HG03571 (cell line): Measurements from ENCODE around the gene MRPS35.

Experiments used
- ATAC-seq: cut with Tn5 transposase; IDR thresholded peaks from one replicate; pipeline ENCODE4 v1.9.1; 2021; ENCODE audit not compliant: unreplicated experiment

MRPS35 gene

DNA sequence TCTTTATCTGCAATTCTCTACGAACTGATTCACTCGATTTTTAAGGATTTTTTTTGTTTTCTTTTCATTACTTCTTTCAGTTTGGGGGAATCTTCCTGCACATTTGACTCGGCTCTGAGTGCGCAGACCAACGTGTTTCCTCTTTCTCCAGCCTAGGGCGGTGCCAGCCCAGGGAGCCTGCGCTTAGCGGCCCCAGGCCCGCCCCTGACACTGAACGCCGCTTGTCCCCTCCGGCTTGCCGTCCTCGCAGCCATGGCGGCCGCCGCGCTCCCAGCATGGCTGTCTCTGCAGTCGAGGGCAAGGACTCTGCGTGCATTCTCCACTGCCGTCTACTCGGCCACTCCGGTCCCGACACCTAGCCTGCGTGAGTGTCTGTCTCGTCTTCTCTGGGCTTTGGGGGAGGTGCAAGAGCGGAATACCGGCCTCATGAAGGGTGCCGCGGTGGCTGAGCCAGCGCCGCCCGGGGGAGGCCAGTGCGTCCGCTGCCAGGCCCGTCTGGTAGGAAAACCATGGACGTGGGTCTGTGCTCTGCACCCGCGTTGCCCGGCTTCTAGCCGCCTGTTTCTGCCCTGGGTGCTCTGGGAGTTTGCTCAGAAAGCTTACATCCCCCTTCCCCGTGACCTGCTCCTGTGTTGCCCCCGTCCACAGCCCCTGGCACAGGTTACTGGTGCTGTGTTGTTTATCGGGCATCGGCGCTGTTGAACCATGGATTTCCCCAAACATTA is at the start of gene MRPS35:
MRPS35 (plus strand) TSS at position 241 of the 725 bp plus-strand sequence; CDS start at position 253, 12 bp downstream.
- peak; percentile 94 for ATAC-seq

DNA sequence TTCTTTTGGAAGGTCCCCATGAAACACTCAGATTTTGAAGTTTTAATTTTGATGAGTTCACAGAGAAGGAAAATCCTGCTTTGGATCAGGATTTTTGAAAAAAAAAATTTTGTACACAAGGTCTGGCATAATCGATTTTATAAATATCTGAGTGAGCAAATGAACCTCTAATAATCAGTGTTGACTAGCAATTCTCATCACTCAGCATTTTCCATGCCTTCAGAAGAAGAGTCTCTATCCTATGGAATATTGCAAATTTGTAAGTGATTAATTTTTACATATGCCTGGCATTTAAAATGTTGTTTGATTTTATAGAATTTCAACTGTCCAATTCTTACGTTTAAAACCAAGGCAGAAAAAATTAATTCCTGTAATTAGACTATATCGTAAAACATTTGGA is 44.9 kb upstream of the MRPS35 start:
- no peak for ATAC-seq

DNA sequence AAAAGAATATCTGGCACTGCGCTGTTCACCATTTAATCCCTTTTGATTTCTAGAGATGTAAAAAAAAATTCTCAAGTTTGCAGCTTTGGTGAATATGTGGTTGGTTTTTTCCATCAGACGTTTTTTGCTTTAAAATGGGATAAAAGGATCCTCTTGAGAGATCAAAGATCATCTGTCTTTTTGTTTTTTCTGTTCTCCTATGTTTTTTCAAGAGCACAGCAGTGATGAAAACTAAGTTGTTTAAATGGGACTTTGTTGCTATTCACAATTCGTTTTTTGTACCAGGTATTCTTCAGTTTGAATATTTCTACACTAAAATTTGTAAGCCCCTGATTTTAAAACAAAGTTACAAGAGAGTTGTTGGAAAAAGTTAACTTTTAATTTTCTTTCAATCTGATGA is 44.1 kb upstream of the MRPS35 start:
- ATAC-seq = no peak

DNA sequence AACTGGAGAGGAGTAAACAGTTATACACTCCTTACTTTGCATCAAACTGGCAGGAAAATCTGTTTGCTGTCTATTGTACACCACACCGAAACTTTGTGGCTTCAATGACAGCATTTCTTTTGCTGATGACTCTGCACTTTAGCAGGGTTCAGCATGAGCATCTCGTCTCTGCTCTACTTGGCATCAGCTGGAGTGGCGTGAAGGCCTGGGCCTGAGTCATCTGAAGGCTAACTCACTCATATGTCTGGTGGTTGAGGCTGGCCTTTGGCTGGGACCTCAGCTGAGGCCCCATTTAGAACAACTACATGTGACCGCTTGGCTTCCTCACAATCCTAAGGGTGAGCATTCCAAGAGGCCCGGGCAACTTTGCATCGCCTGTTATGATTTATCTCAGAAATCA is 43.1 kb upstream of the MRPS35 start:
- ATAC-seq = no peak

DNA sequence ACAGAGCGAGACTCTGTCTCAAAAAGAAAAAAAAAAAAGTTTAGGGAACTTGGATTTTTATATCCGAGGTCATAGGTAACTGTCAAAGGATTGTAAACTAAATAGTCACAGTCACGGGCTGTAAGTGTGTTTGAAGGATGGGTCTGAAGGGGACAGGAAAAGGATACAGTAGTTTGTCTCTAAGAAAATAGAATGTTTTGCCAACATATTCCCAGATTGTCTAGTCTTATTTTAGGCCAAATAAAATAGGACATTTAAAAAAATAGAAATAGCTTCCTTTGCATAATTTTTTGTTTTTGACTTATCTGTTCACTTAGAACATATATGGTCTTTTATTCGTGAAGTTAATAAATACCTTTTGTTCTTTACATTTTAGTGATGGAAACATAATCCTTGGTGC is 38.6 kb upstream of the MRPS35 start:
- no peak for ATAC-seq

DNA sequence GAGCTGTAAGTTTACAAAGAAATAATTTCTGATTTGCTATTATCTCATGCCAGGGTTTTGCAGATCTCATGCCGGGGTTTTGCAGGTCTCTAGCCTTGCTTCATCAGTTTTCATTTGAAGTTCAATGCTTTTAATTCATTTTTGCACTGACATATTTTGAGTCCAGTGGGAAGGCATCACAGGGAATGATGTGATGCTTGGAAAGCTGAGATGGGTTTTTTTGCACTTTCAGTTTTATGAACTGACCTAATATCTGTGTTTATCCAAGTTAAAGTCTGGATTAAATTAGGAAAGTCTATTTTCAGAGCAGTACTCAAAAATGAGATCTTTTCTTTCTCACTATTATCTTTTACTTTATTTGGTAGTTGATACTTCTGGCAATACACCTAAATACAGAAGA is 38.0 kb upstream of the MRPS35 start:
- no peak for ATAC-seq

DNA sequence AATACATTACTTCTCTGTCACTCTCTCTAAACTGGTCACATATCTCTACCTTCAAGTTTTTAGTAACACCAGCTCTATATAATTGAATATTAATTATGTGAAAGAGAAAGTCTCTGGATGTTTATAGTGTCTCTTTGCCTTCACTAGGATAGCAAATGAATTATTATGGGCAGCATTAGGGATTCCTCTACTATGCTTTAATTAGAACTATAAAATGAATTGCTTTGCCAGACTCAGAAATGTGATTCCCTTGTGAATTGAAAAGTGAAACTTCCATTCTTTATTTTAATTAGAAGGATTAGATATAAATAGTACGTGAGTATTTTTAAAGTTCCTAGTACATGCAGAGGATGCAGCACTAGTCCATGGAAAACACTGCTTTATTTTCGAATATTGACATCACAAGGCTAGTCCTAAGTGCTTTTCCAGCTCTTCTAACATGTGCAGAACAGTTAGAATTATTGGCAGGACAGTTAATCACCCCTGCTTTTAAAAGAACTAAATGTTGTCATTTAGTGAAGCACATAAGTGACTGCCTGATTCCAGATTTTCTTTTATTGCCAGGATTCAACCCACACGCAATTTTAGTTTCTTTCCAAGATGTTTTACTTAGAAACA is 37.4 kb upstream of the MRPS35 start:
- no peak for ATAC-seq

DNA sequence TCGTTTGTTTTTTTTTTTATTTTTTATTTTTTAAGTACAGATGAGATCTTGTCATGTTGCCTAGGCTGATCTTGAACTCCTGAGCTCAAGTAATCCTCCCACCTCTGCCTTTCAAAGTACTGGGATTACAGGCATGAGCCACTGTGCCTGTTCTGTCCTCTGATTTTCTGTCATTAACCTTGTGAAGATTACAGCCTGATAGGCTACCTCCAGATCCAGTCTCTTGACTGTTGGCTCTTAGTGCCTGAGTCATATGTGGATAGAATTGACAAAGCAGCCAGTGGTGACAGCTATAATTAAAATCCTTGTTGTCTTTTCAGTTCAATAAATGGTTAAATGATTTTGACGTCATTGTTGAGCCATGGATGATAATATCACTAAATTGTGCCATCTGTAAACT is 35.6 kb upstream of the MRPS35 start:
- no peak for ATAC-seq

DNA sequence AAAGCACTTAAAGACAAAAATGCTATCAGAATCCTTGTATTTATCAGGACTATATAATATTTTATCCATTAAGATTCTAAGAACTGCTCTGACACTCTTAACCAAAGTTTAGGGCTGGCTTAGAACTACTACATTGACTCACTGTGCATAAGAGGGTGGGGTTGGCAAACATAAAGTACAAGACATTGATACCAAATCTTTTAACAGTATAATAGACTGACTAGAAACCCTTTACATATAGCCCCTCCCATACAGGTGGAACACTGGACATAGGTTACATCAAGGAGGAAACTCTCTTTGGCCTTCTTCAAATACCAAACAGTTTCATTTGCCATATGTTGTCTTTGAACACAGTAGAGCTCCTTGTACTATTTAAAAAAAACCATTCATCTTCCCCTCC is 30.0 kb upstream of the MRPS35 start:
- no peak for ATAC-seq

DNA sequence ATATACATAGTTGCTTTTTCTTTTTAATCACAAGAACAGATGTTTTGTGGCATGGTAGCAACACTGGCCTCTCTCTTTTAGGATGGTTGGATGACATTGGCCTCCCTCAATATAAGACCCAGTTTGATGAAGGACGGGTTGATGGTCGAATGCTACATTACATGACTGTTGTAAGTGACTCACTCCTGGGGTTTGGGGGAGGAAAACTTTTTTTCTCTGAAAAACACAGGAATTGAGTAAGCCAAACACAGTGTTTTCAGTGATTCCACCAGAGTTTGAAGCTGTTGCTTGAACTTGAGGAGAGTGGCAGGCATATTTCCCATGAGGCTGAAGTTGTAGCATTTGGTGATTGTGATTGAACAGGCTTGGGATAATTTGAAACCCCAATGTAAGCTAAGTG is 28.1 kb upstream of the MRPS35 start:
- no peak for ATAC-seq

DNA sequence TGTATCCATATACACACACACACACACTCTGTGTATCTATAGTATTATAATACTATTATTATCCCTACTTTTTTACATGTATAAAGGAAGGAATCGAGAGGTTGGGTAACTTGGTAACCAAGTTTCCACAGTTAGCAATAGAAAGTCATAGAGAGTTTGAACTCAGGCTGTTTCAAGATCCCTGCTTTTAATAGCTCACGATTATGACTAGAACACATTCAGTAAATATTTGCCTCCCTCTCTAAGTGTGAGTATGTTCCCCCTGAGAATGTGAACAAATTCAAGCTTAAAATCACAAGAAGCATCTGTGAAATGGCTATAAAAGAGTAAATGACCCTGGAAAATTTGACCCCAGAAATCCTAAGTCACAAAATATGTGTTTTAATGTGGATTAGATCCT is 25.4 kb upstream of the MRPS35 start:
- ATAC-seq = no peak

DNA sequence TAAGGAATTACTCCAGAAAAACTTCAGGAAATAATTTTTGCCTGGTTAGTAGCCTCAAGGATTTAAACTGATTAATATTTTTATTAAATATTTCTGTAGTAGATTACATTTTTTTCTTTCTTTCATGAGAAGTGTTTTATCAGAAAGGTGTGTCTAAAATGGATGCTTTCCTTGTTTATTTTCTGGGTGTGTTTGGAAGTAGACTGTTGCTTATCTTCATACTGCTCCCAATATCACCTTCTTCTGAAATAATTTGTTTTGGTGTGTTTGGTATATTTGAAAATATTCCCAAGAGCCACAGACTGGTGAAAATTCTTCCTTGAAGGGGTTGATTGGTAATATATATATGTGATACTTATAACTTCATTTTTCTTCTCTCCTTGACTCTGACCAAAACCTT is 24.5 kb upstream of the MRPS35 start:
- ATAC-seq = no peak

DNA sequence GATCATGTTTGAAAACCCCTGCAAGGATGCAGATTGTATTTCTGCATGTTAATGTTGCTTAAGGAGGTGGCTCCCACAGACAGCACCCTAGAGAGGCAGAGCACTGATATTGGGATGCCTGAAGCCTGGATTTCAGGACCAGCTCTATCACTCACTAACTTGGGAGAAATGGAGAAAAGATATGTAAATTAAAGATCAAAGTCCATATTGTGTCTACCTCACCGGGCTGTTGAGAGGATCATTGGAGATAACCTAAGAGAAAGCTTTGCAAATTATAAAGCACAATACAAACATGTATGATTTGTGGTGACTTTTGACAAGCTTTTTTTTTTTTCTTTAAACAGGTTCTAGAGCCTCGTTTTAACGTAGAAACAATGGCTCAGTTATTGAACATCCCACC is 22.0 kb upstream of the MRPS35 start:
- ATAC-seq = no peak

DNA sequence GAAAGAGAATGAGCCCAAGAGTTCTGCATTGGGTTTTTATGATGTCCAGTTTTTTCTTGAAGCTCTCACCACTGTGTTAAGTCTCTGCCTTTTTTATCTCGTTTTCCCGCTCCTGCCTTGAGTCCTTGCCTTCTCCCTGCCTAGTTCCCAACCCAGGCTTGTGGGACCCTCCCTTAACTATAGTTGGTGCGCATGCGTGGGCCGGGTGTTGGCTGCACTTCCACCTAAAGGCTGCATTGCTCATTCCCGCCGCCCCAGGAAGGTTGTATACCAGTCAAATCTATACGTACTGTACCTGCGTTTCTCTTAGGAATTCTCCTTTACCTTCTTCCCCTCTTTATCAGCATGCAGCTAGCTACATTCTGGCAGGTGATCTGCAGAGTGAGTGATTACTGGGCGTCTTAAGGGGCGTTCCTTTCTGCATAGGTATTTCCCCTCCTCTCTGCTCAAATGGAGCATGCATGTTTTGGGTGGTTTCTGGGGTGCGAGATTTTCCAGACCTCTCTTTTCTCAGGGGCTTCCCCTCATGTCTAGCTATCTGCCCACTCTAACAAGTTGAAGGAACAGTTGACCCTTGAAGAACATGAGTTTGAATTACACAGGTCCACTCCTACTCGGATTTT is 21.0 kb upstream of the MRPS35 start:
- ATAC-seq = no peak

DNA sequence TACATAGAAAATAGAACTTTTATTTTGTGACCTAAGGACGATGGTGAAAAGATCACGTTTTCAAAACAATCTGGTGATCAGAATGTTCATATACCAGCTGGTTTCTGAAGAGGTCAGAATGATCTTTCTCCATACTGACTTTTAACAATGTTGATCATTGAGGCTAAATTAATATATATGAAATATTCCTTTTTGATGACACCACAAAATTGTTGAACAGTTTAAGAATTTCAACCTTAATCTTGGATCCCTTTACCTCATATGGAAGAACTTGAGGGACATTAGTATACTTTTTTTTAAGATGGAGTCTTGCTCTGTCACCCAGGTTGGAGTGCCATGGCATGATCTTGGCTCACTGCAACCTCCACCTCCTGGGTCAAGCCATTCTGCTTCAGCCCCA is 17.2 kb upstream of the MRPS35 start:
- no peak for ATAC-seq

DNA sequence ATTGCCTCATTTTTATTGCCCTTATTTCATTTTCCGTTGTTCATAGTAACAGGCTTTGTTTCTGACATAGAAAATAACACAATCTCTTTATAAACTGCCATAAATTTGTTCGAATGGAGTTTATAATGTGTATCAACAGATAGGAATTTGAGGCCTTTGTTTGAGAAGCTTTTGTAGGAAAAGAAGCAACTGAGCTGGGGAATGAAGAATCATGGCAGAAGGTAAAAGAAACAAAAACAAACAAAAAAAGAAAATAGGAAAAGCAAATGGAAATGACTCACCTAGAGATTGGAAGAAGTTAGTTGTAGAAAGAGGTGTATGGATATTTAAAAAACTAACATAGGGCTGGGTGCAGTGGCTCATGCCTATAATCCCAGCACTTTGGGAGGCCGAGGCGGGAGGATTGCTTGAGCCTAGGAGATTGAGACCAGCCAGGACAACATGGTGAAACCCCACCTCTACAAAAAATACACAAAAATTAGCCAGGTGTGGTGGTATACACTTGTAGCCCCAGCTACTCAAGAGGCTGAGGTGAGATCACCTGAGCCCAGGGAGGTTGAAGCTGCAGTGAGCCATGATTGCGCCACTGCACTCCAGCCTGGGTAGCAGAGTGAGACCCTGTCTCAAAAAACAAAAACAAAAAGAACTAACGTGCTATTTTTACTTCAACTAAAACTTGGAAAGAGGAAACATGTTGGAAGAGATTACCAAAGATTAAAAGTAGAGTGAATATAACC is 14.9 kb upstream of the MRPS35 start:
- ATAC-seq = no peak

DNA sequence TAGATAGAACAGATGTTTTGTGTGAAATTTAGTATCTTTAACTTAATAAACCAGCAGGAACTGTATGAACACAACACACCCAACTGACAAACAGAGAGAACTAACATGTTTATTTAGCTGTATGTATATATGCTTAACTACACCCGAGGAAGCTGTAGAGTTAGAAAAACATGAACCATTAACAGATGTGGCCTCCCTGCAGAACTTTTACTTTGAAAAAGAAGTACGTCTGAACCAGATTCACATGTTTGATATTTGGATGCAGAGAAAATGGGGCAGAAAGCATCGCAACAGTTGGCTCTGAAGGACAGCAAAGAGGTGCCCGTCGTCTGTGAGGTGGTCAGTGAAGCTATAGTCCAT is 14.4 kb upstream of the MRPS35 start, which contains the start of gene REP15:
REP15 (plus strand) TSS at position 155 of the 360 bp plus-strand sequence; CDS start at position 271, 116 bp downstream.
- no peak for ATAC-seq

DNA sequence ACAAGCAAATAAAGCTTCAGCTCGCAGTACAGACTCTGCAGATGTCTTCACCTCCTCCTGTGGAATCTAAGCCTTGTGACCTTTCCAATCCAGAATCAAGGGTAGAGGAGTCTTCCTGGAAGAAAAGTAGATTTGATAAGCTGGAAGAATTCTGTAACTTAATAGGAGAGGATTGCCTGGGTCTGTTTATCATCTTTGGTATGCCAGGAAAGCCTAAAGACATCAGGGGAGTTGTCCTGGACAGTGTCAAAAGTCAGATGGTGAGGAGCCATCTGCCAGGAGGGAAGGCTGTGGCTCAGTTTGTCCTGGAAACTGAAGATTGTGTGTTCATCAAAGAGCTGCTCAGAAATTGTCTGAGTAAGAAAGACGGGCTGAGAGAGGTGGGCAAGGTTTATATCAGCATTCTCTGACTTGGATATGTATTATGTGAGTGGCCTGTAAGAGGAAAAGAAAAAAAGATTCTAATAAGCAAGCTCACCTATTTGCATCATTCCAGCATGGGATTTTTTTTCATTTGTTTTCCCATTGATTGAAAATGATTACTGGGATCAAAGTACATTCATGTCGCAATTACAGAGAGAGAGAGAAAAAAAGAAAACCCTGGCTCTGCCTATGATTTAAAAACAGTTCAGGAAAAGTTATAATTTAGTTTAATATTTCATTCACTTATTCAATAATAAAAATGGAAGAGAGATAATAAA is 13.6 kb upstream of the MRPS35 start:
- ATAC-seq = no peak

DNA sequence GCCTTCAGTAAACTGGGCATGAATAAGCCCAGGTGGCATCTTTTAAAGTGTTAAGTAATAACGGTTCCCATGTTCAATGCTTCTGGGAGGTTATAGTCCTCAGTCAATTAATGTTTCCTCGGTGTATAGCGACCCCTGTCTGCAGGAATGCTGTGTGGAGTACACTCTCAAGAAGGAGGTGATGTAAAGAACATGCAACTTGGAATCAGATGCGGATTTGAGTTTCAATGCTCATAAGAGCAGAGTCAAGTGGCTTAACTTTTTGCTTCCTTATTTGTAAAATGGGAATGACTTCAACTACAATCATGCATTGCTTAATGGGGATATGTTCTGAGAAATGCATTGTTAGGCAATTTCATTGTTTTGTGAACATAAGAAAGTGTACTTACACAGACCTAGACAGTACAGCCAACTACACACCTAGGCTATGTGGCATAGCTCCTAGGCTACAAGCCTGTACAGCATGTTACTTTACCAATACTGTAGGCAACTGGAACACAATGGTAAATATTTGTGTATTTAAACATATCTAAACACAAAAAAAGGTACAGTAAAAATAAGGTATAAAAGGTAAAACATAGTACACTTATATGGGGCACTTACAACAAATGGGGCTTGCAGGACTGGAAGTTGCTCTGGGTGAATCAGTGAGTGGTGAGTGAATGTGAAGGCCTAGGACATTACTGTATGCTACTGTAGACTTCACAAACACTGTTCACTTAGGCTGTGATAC is 6.7 kb upstream of the MRPS35 start:
- ATAC-seq = no peak

DNA sequence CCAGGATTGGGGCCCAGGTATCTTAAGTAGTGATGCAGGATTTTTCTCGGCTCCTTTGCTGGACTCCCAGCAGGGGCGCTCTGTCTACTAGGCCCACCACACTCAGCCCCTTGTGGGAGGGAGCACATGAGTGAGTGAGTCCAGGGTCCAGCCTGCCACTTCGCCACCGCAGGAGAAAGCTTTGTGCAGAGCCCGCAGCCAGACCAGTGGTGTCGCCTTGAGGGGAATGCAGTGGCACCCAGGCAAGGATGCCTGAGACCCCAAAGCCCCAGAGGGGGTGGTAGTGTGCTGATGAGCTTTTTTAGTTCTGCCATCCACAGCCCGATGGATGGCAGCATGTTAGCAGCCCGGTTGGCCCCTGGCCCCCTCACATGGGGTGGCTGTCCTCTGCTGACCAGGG is 5.4 kb upstream of the MRPS35 start:
- ATAC-seq = no peak
